HG02610 (cell line): ENCODE results near the gene ARHGEF7.

Source experiments
- ATAC-seq: cut with Tn5 transposase; IDR thresholded peaks from one replicate; pipeline ENCODE4 v1.9.1; 2021; ENCODE audit warnings: mild to moderate bottlenecking, moderate library complexity; ENCODE audit not compliant: unreplicated experiment

Gene ARHGEF7

GRCh38 chr13:111319998-111320911 is 205.1 kb downstream of the ARHGEF7 start, which contains the start of gene TEX29:
Gene TEX29, plus strand, starts transcription at chr13:111320642. Its CDS starts 249 bp downstream, at chr13:111320891.
- no peak for ATAC-seq

- ATAC-seq = no peak
Measured at GRCh38 chr13:111322001-111322915, 207.1 kb downstream of the ARHGEF7 start.

DNA sequence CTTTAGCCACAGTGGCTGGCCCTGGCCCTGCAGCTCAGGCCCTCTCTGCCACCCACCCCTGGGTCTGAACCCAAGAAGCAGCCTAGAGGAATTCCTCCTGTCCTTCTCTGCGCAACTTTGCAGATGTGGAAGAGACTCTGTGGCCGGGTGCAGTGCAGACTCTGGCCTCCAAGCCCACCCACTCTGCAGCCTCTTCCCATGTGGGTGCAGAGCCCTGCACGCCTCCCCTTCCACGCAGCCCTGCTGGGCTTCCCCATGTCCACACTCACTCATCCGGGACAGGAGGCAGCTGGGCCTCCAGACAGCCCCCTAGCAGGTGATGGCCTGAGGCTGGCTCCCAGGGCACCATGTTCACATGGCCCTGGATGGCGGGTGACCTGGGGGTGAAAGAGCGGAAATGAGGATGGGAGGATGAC is 207.8 kb downstream of the ARHGEF7 start:
- no peak for ATAC-seq

DNA sequence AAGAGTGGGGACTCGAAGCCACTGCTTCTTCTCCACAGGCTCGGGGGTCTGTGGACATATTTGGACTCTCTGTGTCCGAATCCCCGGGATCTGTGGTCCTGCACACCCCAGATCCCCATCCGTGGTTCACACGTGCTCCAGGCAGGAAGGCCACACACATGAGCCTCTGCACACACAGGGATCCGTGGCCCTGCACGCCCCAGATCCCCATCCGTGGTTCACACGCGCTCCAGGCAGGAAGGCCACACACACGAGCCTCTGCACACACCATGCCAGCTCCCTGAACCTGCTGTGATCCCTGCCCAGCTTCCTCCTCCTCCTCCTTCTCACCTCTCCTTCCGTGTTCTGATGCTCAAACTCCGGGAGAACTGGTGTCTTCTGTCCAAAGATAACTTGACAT is 208.4 kb downstream of the ARHGEF7 start:
- ATAC-seq = no peak

- ATAC-seq = no peak
Measured at GRCh38 chr13:111323950-111324651, 209.0 kb downstream of the ARHGEF7 start.

DNA sequence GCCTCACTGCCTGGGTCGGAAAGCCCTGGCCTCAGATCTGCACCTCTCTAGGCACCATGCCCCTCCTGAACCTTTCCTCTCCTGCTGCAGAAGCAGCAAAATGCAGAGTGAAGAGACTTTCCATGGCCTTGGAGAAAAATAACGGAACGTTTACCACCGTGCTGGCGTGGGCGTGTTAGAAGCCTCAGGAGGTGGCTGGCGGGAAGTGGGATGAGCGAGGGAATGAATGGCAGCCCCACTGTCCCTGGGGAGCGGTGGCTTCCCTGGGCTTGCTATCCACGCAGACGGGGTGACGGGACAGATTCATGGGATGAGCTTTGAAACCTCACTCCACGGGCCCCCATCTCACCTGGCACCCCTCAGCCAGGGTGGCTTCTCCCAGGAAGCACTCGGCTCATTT is 209.6 kb downstream of the ARHGEF7 start:
- no peak for ATAC-seq

DNA sequence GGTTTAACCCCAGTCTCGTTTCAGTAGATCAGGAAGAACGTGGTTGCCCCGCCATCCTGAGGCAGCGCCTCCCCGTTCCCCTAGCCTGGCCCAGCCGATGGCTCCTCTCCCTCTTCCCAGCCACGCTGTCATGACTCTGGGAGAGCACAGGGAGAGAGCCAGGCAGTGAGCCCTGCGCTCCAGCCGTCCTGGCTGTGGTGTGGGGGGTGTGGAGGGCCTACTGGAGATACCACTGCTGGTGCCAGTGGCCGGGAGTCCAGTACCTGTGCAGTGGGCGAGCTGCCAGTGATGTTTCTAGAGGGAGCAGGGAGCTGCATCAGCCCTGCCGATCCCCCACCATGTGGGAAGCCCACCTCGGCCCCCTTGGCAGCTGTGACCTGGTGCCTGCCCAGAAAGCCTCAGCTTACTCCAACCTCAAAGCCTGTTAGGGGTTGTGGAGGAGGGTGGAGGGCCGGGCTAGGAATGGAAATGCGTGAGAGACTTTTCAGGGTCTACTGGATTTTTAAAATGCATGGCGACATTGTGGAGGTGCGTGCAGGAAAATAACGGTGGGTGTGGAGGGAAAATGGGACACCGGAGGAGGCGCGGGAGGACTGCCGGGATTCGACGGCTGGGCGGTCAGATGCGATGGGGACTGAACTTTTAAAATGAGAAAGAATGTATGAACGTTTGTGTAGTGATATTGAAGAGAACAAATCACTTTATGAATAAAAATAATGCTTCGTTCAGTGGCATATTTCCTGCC is 210.2 kb downstream of the ARHGEF7 start:
- no peak for ATAC-seq

DNA sequence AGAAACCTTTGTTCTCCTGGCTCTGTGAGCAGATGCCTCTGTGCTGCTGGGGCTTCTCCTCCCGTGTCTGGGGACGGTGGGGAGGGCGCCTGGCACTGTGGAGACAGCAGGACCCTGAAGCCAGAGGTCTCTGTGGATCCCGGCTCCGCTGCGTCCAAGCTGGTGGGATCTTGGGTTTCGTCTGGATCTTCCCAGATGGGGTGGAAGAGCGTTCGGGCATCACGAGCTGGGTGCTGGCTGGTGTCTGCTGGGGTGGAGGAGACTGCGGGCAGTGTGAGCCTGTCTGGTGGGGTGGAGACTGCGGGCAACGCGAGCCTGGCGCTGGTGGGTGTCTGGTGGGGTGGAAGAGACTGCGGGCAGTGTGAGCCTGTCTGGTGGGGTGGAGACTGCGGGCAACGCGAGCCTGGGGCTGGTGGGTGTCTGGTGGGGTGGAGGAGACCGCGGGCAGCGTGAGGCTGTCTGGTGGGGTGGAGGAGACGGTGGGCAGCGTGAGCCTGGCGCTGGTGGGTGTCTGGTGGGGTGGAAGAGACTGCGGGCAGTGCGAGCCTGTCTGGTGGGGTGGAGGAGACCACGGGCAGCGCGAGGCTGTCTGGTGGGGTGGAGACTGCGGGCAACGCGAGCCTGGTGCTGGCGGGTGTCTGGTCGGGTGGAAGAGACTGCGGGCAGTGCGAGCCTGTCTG is 211.0 kb downstream of the ARHGEF7 start:
- no peak for ATAC-seq

- no peak for ATAC-seq
Measured at GRCh38 chr13:111326621-111326965, 211.5 kb downstream of the ARHGEF7 start.

- no peak for ATAC-seq
Measured at GRCh38 chr13:111326981-111327642, 212.0 kb downstream of the ARHGEF7 start.

DNA sequence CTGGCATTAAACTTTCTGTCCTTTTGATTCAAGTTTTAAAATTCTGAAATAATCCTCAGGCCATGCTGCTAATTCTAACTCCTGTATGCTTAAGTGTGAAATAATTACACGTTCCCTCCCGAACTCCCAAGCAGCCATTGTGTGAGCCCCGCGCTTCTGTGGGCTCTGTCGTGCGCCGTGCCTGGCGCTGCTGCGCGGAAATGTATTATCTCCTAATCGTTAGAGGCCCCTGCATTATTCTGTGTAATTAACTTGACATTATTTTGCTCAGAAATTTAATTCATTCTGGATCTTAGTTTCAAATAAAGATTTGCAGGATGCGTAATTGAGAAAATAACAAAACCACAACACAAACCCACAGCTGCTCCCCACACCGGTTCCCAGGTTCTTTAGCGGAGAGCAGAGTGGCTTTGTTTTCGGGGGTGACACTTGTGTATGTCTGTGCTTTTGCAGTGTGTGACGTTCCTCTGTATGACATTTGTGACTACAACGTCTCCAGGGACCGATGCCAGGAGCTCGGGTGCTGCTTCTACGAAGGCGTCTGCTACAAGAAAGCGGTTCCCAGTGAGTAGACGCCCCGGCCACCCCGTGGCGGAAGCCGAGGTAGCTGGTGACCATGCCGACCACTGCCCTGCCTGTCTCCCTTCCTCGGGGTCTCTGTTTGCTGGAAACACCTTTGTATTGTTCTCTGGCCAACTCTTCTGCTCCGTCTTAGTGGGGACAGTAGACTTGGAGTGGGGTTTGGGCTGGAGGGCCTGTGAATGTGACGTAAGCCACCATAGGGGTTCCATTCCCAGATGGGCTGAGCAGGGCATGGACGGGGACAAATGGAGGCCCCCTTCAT is 212.8 kb downstream of the ARHGEF7 start:
- no peak for ATAC-seq

GRCh38 chr13:111328574-111329410 is 213.7 kb downstream of the ARHGEF7 start:
- ATAC-seq = no peak

DNA sequence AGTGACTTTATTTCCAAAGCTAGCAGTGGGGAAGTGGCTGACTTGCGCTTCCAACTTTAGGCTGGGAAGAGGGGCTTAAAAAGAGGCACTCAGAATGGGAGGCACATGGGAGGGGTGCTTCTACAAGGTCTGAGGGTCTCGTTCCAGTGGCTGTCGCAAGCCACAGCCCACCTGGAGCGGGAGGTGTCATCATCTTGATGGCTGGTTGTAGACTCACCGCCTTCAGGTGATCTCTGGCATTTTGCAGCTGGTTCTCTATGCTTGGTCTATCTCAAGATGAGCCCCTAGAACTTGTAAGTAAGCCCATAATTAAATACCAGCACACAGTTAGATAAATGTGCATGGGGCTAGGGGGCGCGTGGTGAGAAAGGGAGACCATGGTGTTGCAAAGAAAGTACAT is 214.5 kb downstream of the ARHGEF7 start:
- ATAC-seq = no peak

DNA sequence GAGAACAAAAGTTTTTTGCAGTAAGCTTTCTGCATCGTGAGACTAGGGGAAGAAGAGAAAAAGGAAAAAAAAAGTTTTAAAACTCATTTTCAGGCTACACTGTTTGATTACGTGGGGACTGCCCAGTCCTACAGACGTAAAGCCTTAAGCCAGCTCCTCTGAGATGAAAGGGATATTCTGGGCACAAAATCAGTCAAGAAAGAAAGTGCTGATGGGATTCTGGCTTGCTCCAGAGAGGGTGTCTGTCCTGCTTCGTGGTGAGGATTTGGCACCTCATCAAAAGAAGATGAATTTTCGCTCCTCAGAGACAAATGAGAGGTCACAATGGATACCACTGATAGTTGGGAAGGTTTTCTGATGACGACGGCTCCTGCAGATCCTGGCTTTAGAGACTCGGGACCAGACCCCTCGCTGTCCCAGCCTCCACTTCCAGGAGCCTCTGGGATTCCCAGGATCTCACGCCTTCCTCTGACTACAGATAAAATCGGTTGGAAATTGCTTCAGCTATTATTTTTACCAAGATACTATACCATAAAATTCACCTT is 215.0 kb downstream of the ARHGEF7 start:
- ATAC-seq = no peak

GRCh38 chr13:111335298-111335697 is 220.2 kb downstream of the ARHGEF7 start:
- ATAC-seq = no peak

GRCh38 chr13:111336666-111337065 is 221.6 kb downstream of the ARHGEF7 start:
- ATAC-seq = no peak

DNA sequence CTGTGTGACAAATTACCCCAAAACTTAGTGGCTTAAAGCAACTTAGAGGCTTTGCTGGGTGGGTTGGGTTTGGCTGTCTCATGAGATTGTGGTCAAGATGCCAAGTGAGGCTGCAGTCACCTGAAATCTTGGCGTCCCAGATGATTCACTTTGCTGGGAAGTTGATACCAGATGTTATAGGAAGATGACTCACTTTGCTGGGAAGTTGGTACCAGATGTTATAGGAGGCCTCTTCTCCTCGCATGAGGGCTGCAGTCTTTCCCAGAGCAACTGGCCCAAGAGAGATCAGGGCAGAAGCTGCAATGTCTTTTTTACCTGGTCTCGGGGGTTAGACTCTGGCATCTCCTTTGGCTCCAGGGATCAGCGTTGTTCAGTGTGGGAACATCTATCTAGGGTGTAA is 222.1 kb downstream of the ARHGEF7 start:
- no peak for ATAC-seq
